K562 (cell line): Measurements from ENCODE around the gene CD8A. TPM values are rescaled to one million over a fixed set of nuclear protein-coding genes. Genes with fewer than 3 reads are reported as not detected.

Source experiments
- ATAC-seq: fragments of 200-7000 bp; cut with Tn5 transposase; 3 replicates; pipeline ENCODE4 v1.9.1; 2020; ENCODE audit warnings: moderate library complexity
- BruUV-seq: library from RNA; stranded (reverse); fragments of 400-500 nt; replicated peaks from 2 replicates; lab custom pipeline; 2021; lab: Mats Ljungman, UMichigan
- CTCF ChIA-PET: fragments of 300-600 bp; formaldehyde crosslinking; extraction: SDS; loops from one replicate; lab custom pipeline; 2021; ENCODE audit warnings: low intra/inter-chr PET ratio; lab: Yijun Ruan, JAX
- POLR2A ChIA-PET: fragments of 300-600, 350-650 bp; sonication (Branson Sonifier 250); formaldehyde crosslinking; extraction: SDS; loops from one replicate; lab custom pipeline; 2021; ENCODE audit warnings: antibody characterized with exemption, inconsistent platforms; lab: Yijun Ruan, JAX
- DNase-seq, 4 experiments: peaks; one replicate each; pipeline versions ENCODE4 v3.0.0 to v3.0.0-alpha.2; 2011 to 2018; ENCODE audit warnings: low spot score in 3 of 4, mixed read lengths in 3 of 4; ENCODE audit errors: extremely low read depth in 1 of 4
- FAIRE-seq: peaks from 2 replicates; lab custom pipeline; 2011; peaks lifted over from hg19 to GRCh38; lab: Jason Lieb, UNC
- H2AFZ ChIP-seq: 2 replicates; pipeline ENCODE4 v1.6.0; 2011; ENCODE audit warnings: low read depth, low read length, control low read depth, inconsistent platforms
- H3K27ac ChIP-seq: fragments of 200-600 bp; 3 replicates; pipeline ENCODE4 v1.8.0; 2011; ENCODE audit warnings: low read depth, mild to moderate bottlenecking, control low read depth, inconsistent platforms, low read length, moderate library complexity, mixed read lengths; ENCODE audit errors: extremely low read depth
- H3K27me3 ChIP-seq, 2 experiments: fragments of 300-600 bp in 1 of 2; 2 replicates in 1 of 2; 3 replicates in 1 of 2; pipeline versions ENCODE4 v1.6.0 to v1.8.0; 2011; ENCODE audit warnings: inconsistent platforms in 2 of 2, low read length in 2 of 2, mild to moderate bottlenecking in 1 of 2, mixed read lengths in 1 of 2, moderate library complexity in 1 of 2; ENCODE audit not compliant: control insufficient read depth in 2 of 2, insufficient read depth in 2 of 2
- H3K36me3 ChIP-seq: fragments of 300-600 bp; 3 replicates; pipeline ENCODE4 v1.8.0; 2011; ENCODE audit warnings: mild to moderate bottlenecking, low read length, inconsistent platforms; ENCODE audit not compliant: control insufficient read depth, insufficient read depth
- H3K4me1 ChIP-seq, 2 experiments: fragments of 200-600 bp in 1 of 2; replicated peaks in 1 of 2; 2 replicates in 1 of 2; 3 replicates in 1 of 2; pipeline versions ENCODE4 v1.5.1 to v1.8.0; 2011; ENCODE audit warnings: inconsistent platforms in 2 of 2, low read length in 2 of 2, mild to moderate bottlenecking in 1 of 2, mixed read lengths in 1 of 2, moderate library complexity in 1 of 2; ENCODE audit not compliant: control insufficient read depth in 2 of 2, insufficient read depth in 2 of 2
- H3K4me2 ChIP-seq: 2 replicates; pipeline ENCODE4 v1.6.1; 2011; ENCODE audit warnings: low read length, control low read depth, inconsistent platforms, mixed read lengths; ENCODE audit not compliant: insufficient read depth
- H3K4me3 ChIP-seq: fragments of 200-600 bp; sonication (generic), shearing (Covaris generic); 2 replicates; pipeline ENCODE4 v1.5.1; 2016; ENCODE audit warnings: control low read depth, inconsistent platforms
- H3K79me2 ChIP-seq: fragments of 200-600 bp; 3 replicates; pipeline ENCODE4 v1.8.0; 2011; ENCODE audit warnings: low read length, inconsistent platforms; ENCODE audit not compliant: control insufficient read depth, insufficient read depth
- H3K9ac ChIP-seq, 2 experiments: 2 replicates each; pipeline versions ENCODE4 v1.6.0 to v1.6.1; 2011; ENCODE audit warnings: low read depth in 2 of 2, low read length in 2 of 2, control low read depth in 1 of 2, inconsistent platforms in 1 of 2, mild to moderate bottlenecking in 1 of 2, mixed read lengths in 1 of 2; ENCODE audit not compliant: insufficient read depth in 1 of 2
- H3K9me1 ChIP-seq: one replicate; pipeline ENCODE4 v1.6.0; 2011; ENCODE audit warnings: inconsistent platforms, mild to moderate bottlenecking, low read length, moderate library complexity; ENCODE audit not compliant: control insufficient read depth, insufficient read depth
- H3K9me3 ChIP-seq: replicated peaks from 2 replicates; pipeline ENCODE4 v1.5.1; 2011; ENCODE audit warnings: low read depth, low read length, inconsistent platforms; ENCODE audit not compliant: control insufficient read depth, insufficient read depth
- H4K20me1 ChIP-seq: replicated peaks from 2 replicates; pipeline ENCODE4 v1.6.1; 2011; ENCODE audit warnings: low read length, inconsistent platforms, mixed read lengths; ENCODE audit not compliant: control insufficient read depth, insufficient read depth
- CREM ChIP-seq: IDR thresholded peaks from 2 replicates; pipeline ENCODE4 v1.6.1; 2014; ENCODE audit warnings: antibody characterized with exemption, low read depth
- FOS ChIP-seq: IDR thresholded peaks from 3 replicates; pipeline ENCODE4 v1.6.1; 2011; ENCODE audit not compliant: insufficient read length; ENCODE audit errors: extremely low read depth
- JUND ChIP-seq, 2 experiments: IDR thresholded peaks; 2 replicates in 1 of 2; 3 replicates in 1 of 2; pipeline ENCODE4 v1.6.1; 2011; ENCODE audit warnings: borderline replicate concordance in 2 of 2, low read depth in 2 of 2, low read length in 2 of 2, improper control_type of control experiment in 1 of 2, missing biosample characterization in 1 of 2, missing genetic modification characterization in 1 of 2, missing genetic modification reagents in 1 of 2
- NR3C1 ChIP-seq: sonication (generic); formaldehyde crosslinking; IDR thresholded peaks from 2 replicates; pipeline ENCODE4 v1.8.1; 2022; ENCODE audit warnings: missing genetic modification reagents
- RBM17 ChIP-seq: fragments of 200-400 bp; formaldehyde crosslinking; IDR thresholded peaks from 2 replicates; pipeline ENCODE4 v1.6.1; 2017; ENCODE audit warnings: low read depth, mild to moderate bottlenecking, low read length, borderline replicate concordance
- SAP30 ChIP-seq: fragments of 200-600 bp; sonication (generic); IDR thresholded peaks from 2 replicates; pipeline ENCODE4 v1.6.1; 2012; ENCODE audit warnings: borderline replicate concordance, low read depth, mild to moderate bottlenecking, moderate library complexity, low read length, control low read depth, inconsistent platforms; ENCODE audit not compliant: insufficient read depth, poor library complexity, severe bottlenecking
- ZFP1 ChIP-seq: fragments of 450-650 bp; formaldehyde crosslinking; IDR thresholded peaks from 2 replicates; pipeline ENCODE4 v1.4.0; 2020; ENCODE audit warnings: mild to moderate bottlenecking, mixed read lengths
- ZNF124 ChIP-seq: sonication (generic); formaldehyde crosslinking; IDR thresholded peaks from 2 replicates; pipeline ENCODE4 v1.8.1; 2022; ENCODE audit warnings: missing genetic modification reagents
- ZNF143 ChIP-seq: sonication (generic); formaldehyde crosslinking; IDR thresholded peaks from 2 replicates; pipeline ENCODE4 v1.9.0; 2022; ENCODE audit warnings: mild to moderate bottlenecking, missing genetic modification reagents
- ZNF583 ChIP-seq: fragments of 250-450 bp; sonication (Bioruptor Pico); IDR thresholded peaks from 2 replicates; pipeline ENCODE4 v1.4.0; 2020
- ZNF75A ChIP-seq: fragments of 450-650 bp; formaldehyde crosslinking; IDR thresholded peaks from 2 replicates; pipeline ENCODE4 v1.4.0; 2020; ENCODE audit warnings: mild to moderate bottlenecking
- ZNF830 ChIP-seq: fragments of 250-450 bp; sonication (Bioruptor Pico); IDR thresholded peaks from 2 replicates; pipeline ENCODE4 v1.5.0; 2021; ENCODE audit warnings: mild to moderate bottlenecking
- WGBS: fragments of 100-300 bp; shearing (Covaris generic); methylation state at CpG from one replicate; pipeline ENCODE4 v1.1.6; 2016; ENCODE audit warnings: low coverage, mixed read lengths; ENCODE audit not compliant: insufficient coverage; ENCODE audit errors: missing lambda C conversion rate; 5-methylcytosine and 5-hydroxymethylcytosine counted together
- in situ Hi-C: fragments of 300-500 bp; cut with MboI; formaldehyde crosslinking; loops from 4 replicates; pipeline ENCODE4 v1.15.0; 2018; ENCODE audit warnings: inconsistent platforms, mixed read lengths
- intact Hi-C: fragments of 100-400 bp; cut with micrococcal nuclease; formaldehyde crosslinking; loops from 2 replicates; pipeline ENCODE4 v1.14.2; 2022
- polyA plus RNA-seq, 8 experiments: library from polyadenylated mRNA; depleted of rRNA in 4 of 8; stranded (reverse) in 5 of 8; unstranded in 3 of 8; fragments of >200 nt; fragmentation: Nextera tagmentation in 2 of 8; fragmentation: Illumina TruSeq in 1 of 8; extraction: Ambion mirVana in 2 of 8; extraction: Trizol in 1 of 8; gene quantifications; 2 replicates each; pipeline versions ENCODE4 v1.2.1 to v1.2.3, GENCODE V29; 2011 to 2014; ENCODE audit warnings: inconsistent platforms in 1 of 8, missing spikeins in 1 of 8
- total RNA-seq, 7 experiments: library from RNA; depleted of rRNA in 6 of 7; stranded (reverse); fragments of >200 nt in 6 of 7; fragmentation: Illumina TruSeq in 2 of 7; extraction: Trizol in 2 of 7; gene quantifications; 2 replicates each; pipeline versions ENCODE4 v1.2.1 to v1.2.3, GENCODE V29; 2011 to 2021; ENCODE audit warnings: low replicate concordance in 1 of 7
- TF ChIP-seq, protein P1 (sequence below): sonication (generic); formaldehyde crosslinking; IDR thresholded peaks from 2 replicates; pipeline ENCODE4 v1.8.1; 2023; ENCODE audit warnings: mild to moderate bottlenecking, missing genetic modification reagents
- TF ChIP-seq, protein P2 (sequence below): sonication (generic); formaldehyde crosslinking; IDR thresholded peaks from 2 replicates; pipeline ENCODE4 v1.8.1; 2022; ENCODE audit warnings: missing genetic modification reagents
- TF ChIP-seq, protein P3 (sequence below): fragments of 450-650 bp; IDR thresholded peaks from one replicate; pipeline ENCODE4 v1.6.1; 2018; ENCODE audit warnings: mild to moderate bottlenecking, moderate library complexity; ENCODE audit not compliant: partially characterized antibody

CD8A gene
- total and polyA plus RNA-seq, 9 of the 15 experiments (the other 6 are each of a cell fraction or from before 2014, with no cell fraction given), result 0.07 TPM; not detected in 8

DNA sequence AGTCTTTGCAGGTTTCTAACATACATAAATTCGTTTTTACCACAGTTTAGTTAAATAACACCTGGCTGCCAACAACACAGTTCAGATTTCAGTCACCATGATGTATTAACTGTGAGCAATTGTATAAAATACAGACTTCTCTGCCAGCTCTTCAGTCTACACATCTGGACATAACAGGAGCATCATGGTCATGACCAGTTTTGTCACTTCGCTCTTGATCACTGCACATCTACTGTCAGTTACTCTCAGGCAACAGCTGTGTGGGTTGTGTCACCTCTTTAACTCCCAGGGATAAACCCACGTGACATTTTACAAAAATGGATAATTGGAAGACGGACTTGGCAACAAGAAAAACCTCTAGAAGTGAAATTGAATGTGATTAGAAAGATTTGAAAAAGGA is 30.3 kb downstream of the CD8A start:
- Histone ChIP-seq H3K27me3 (no peaks in the 10 kb centered on the region), H3K9me3 (no peaks in the 10 kb centered on the region), H3K4me1 (no peaks in the 10 kb centered on the region), H3K79me2 (no peaks in the 10 kb centered on the region), H3K4me3 (no peak overlapping the region), H4K20me1 (no peaks in the 10 kb centered on the region), H3K9ac (no peak overlapping the region), H2AFZ (no peak overlapping the region), H3K27ac (no peak overlapping the region), H3K36me3 (peaks cover 17% of the 10 kb centered on the region; the same call in 2 of the 3 replicates), H3K4me2 (no peak overlapping the region), H3K9me1 (no peaks in the 10 kb centered on the region)
- no peak for FAIRE-seq
- no peak for DNase-seq
- ATAC-seq, result no peak
- BruUV-seq, result no TSS peak
- intact Hi-C loops (no loop called here), in situ Hi-C loops (loop anchor here (25.0 kb wide), 1 partner anchor 302 kb away; no protein-coding TSS in a partner anchor)
- TF ChIP-seq FOS, result no peak
- no peak for TF ChIP-seq ZNF830 (CRISPR knock-in tag)
- TF ChIP-seq, protein P1, sequence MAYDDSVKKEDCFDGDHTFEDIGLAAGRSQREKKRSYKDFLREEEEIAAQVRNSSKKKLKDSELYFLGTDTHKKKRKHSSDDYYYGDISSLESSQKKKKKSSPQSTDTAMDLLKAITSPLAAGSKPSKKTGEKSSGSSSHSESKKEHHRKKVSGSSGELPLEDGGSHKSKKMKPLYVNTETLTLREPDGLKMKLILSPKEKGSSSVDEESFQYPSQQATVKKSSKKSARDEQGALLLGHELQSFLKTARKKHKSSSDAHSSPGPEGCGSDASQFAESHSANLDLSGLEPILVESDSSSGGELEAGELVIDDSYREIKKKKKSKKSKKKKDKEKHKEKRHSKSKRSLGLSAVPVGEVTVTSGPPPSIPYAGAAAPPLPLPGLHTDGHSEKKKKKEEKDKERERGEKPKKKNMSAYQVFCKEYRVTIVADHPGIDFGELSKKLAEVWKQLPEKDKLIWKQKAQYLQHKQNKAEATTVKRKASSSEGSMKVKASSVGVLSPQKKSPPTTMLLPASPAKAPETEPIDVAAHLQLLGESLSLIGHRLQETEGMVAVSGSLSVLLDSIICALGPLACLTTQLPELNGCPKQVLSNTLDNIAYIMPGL (CRISPR knock-in tag), result no peak
- no peak for TF ChIP-seq ZNF583 (CRISPR knock-in tag)
- TF ChIP-seq, protein P2, sequence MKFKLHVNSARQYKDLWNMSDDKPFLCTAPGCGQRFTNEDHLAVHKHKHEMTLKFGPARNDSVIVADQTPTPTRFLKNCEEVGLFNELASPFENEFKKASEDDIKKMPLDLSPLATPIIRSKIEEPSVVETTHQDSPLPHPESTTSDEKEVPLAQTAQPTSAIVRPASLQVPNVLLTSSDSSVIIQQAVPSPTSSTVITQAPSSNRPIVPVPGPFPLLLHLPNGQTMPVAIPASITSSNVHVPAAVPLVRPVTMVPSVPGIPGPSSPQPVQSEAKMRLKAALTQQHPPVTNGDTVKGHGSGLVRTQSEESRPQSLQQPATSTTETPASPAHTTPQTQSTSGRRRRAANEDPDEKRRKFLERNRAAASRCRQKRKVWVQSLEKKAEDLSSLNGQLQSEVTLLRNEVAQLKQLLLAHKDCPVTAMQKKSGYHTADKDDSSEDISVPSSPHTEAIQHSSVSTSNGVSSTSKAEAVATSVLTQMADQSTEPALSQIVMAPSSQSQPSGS (CRISPR knock-in tag), result no peak
- TF ChIP-seq, protein P3, sequence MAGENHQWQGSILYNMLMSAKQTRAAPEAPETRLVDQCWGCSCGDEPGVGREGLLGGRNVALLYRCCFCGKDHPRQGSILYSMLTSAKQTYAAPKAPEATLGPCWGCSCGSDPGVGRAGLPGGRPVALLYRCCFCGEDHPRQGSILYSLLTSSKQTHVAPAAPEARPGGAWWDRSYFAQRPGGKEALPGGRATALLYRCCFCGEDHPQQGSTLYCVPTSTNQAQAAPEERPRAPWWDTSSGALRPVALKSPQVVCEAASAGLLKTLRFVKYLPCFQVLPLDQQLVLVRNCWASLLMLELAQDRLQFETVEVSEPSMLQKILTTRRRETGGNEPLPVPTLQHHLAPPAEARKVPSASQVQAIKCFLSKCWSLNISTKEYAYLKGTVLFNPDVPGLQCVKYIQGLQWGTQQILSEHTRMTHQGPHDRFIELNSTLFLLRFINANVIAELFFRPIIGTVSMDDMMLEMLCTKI, result no peak
- no peak for TF ChIP-seq ZNF124
- no peak for TF ChIP-seq SAP30
- TF ChIP-seq RBM17, result no peak
- no peak for TF ChIP-seq ZFP1 (CRISPR knock-in tag)
- no peak for TF ChIP-seq JUND (IDR thresholded peaks at IDR 0.05; ENCODE audit: borderline replicate concordance, low read depth, low read length)
- TF ChIP-seq JUND (tag; IDR thresholded peaks at IDR 0.05; ENCODE audit: borderline replicate concordance, low read depth, low read length), result no peak
- no peak for TF ChIP-seq ZNF75A (CRISPR knock-in tag)
- TF ChIP-seq NR3C1 (CRISPR knock-in tag), result no peak
- no peak for TF ChIP-seq CREM
- TF ChIP-seq ZNF143 (CRISPR knock-in tag), result no peak
- ChIA-PET CTCF (no interaction called here), POLR2A (interaction anchor here (1.1 kb wide), 1 partner anchor 14 kb away, joined by 4 read pairs; no protein-coding TSS in a partner anchor)
- WGBS, result 60% methylated on average over 4 of the region's 4 CpGs
